ENCODE measurements around the gene ITIH6. TPM values are rescaled to one million over a fixed set of nuclear protein-coding genes. Genes with fewer than 3 reads are reported as not detected.

ITIH6 gene
- total RNA-seq, 2 donors from 2014 or later, result not detected

- intact Hi-C loops (cut with DNase I), result no loop called here
- H3K4me1 ChIP-seq, result no peaks in the 10 kb centered on the region
- no peak overlapping the region for H3K9ac ChIP-seq (ENCODE audit: low read depth in 2 of 2, low read length in 2 of 2)
- H3K9me3 ChIP-seq, result no peaks in the 10 kb centered on the region
- no peak overlapping the region for H3K4me3 ChIP-seq
- DNase-seq, result no peak
- H3K27me3 ChIP-seq, result no peaks in the 10 kb centered on the region
- no peaks in the 10 kb centered on the region for H3K36me3 ChIP-seq
- no peak overlapping the region for H3K27ac ChIP-seq
- TF ChIP-seq CTCF (IDR thresholded peaks at IDR 0.05), result no peak
Observed at GRCh38 chrX:54758114-54759055, 39.7 kb downstream of the ITIH6 start.

GRCh38 chrX:54754854-54755253 is 43.2 kb downstream of the ITIH6 start:
- DNase-seq, result no peak
- TF ChIP-seq CTCF (IDR thresholded peaks at IDR 0.05), result no peak
- Histone ChIP-seq H3K4me1 (no peaks in the 10 kb centered on the region), H3K9ac (ENCODE audit: low read depth in 2 of 2, low read length in 2 of 2) (no peak overlapping the region), H3K27ac (no peak overlapping the region), H3K27me3 (no peaks in the 10 kb centered on the region), H3K9me3 (no peaks in the 10 kb centered on the region), H3K36me3 (no peaks in the 10 kb centered on the region), H3K4me3 (no peak overlapping the region)
- intact Hi-C loops (cut with DNase I), result no loop called here

GRCh38 chrX:54748626-54749025 is 49.4 kb downstream of the ITIH6 start:
- Histone ChIP-seq H3K4me3 (no peak overlapping the region), H3K27ac (no peak overlapping the region), H3K27me3 (peaks cover 3% of the 10 kb centered on the region), H3K4me1 (no peaks in the 10 kb centered on the region), H3K9ac (ENCODE audit: low read depth in 2 of 2, low read length in 2 of 2) (no peak overlapping the region), H3K36me3 (no peaks in the 10 kb centered on the region), H3K9me3 (no peaks in the 10 kb centered on the region)
- DNase-seq, result no peak
- intact Hi-C loops (cut with DNase I), result no loop called here
- no peak for TF ChIP-seq CTCF (IDR thresholded peaks at IDR 0.05)

GRCh38 chrX:54747733-54748393 is 50.2 kb downstream of the ITIH6 start:
- Histone ChIP-seq H3K9me3 (no peaks in the 10 kb centered on the region), H3K27ac (no peak overlapping the region), H3K4me3 (no peak overlapping the region), H3K27me3 (peaks cover 3% of the 10 kb centered on the region), H3K4me1 (no peaks in the 10 kb centered on the region), H3K9ac (ENCODE audit: low read depth in 2 of 2, low read length in 2 of 2) (no peak overlapping the region), H3K36me3 (no peaks in the 10 kb centered on the region)
- DNase-seq, result no peak
- TF ChIP-seq CTCF (IDR thresholded peaks at IDR 0.05), result no peak
- intact Hi-C loops (cut with DNase I), result no loop called here

GRCh38 chrX:54746928-54747327 is 51.1 kb downstream of the ITIH6 start:
- DNase-seq, result no peak
- no peaks in the 10 kb centered on the region for H3K9me3 ChIP-seq
- H3K4me1 ChIP-seq, result no peaks in the 10 kb centered on the region
- no peaks in the 10 kb centered on the region for H3K36me3 ChIP-seq
- TF ChIP-seq CTCF (IDR thresholded peaks at IDR 0.05), result no peak
- H3K9ac ChIP-seq (ENCODE audit: low read depth in 2 of 2, low read length in 2 of 2), result no peak overlapping the region
- no peak overlapping the region for H3K4me3 ChIP-seq
- H3K27me3 ChIP-seq, result peaks cover 3% of the 10 kb centered on the region
- no peak overlapping the region for H3K27ac ChIP-seq
- intact Hi-C loops (cut with DNase I), result no loop called here

Data from colonic mucosa (tissue), 4 donors.